Bronchial epithelial cell (primary cell): ENCODE measurements around the gene CWC27. TPM values are rescaled to one million over a fixed set of nuclear protein-coding genes. Genes with fewer than 3 reads are reported as not detected.

Experiments
- DNase-seq: peaks from one replicate; pipeline ENCODE4 v3.0.0-alpha.2; 2010; ENCODE audit warnings: low read depth
- FAIRE-seq: peaks from 2 replicates; lab custom pipeline; 2011; peaks lifted over from hg19 to GRCh38; lab: Jason Lieb, UNC
- H3K27me3 ChIP-seq: 2 replicates; pipeline ENCODE4 v1.5.1; 2011; ENCODE audit warnings: low read length; ENCODE audit not compliant: control insufficient read depth, insufficient read depth
- H3K36me3 ChIP-seq: 2 replicates; pipeline ENCODE4 v1.5.1; 2011; ENCODE audit warnings: low read length; ENCODE audit not compliant: control insufficient read depth, insufficient read depth
- H3K4me3 ChIP-seq: 2 replicates; pipeline ENCODE4 v1.5.1; 2011; ENCODE audit warnings: mild to moderate bottlenecking, low read depth, low read length, control low read depth
- CTCF ChIP-seq: IDR thresholded peaks from 2 replicates; pipeline ENCODE4 v1.5.1; 2011; ENCODE audit warnings: mild to moderate bottlenecking, moderate library complexity, low read length, control low read depth, inconsistent platforms; ENCODE audit not compliant: insufficient read depth, severe bottlenecking
- total RNA-seq: library from RNA; depleted of rRNA; stranded (reverse); fragments of >200 nt; gene quantifications from 2 replicates; pipeline ENCODE4 v1.2.1, GENCODE V29; 2014

CWC27 gene
- total RNA-seq, 1 donor from 2014 or later = 24.7 TPM

GRCh38 chr5:64939772-64940510, 171.2 kb downstream of the CWC27 start:
- no peak for TF ChIP-seq CTCF
- Histone ChIP-seq H3K27me3 (no peaks in the 10 kb centered on the region), H3K36me3 (no peaks in the 10 kb centered on the region), H3K4me3 (peak overlapping the region; percentile 24)
- DNase-seq (peak; percentile 76), FAIRE-seq (no peak)

GRCh38 chr5:64942460-64942859, 173.7 kb downstream of the CWC27 start:
- no peak for FAIRE-seq
- TF ChIP-seq CTCF = no peak

GRCh38 chr5:64944868-64945267, 176.1 kb downstream of the CWC27 start:
- no peak overlapping the region for H3K4me3 ChIP-seq
- no peak for TF ChIP-seq CTCF
- no peaks in the 10 kb centered on the region for H3K36me3 ChIP-seq
- DNase-seq = peak; percentile 41
- no peak for FAIRE-seq
- no peaks in the 10 kb centered on the region for H3K27me3 ChIP-seq

More at GRCh38 chr5:64942460-64942859, 173.7 kb downstream of the CWC27 start:
- Histone ChIP-seq H3K27me3 (no peaks in the 10 kb centered on the region), H3K36me3 (no peaks in the 10 kb centered on the region), H3K4me3 (no peak overlapping the region)
- no peak for DNase-seq

GRCh38 chr5:64947031-64947430, 178.3 kb downstream of the CWC27 start:
- no peak for TF ChIP-seq CTCF
- DNase-seq (peak; percentile 67), FAIRE-seq (no peak)
- Histone ChIP-seq H3K4me3 (no peak overlapping the region), H3K27me3 (no peaks in the 10 kb centered on the region), H3K36me3 (no peaks in the 10 kb centered on the region)

- DNase-seq (no peak), FAIRE-seq (no peak)
- Histone ChIP-seq H3K36me3 (no peaks in the 10 kb centered on the region), H3K27me3 (no peaks in the 10 kb centered on the region), H3K4me3 (no peak overlapping the region)
- TF ChIP-seq CTCF = no peak
Measured at GRCh38 chr5:64947801-64948200, 179.1 kb downstream of the CWC27 start.

- Histone ChIP-seq H3K4me3 (no peak overlapping the region), H3K27me3 (no peaks in the 10 kb centered on the region), H3K36me3 (no peaks in the 10 kb centered on the region)
- TF ChIP-seq CTCF = no peak
- no peak for FAIRE-seq
- DNase-seq = no peak
Measured at GRCh38 chr5:64949331-64949730, 180.6 kb downstream of the CWC27 start.
